ENCODE results near the gene BTBD2.
A peak's percentile ranks its signal among the peaks of the same experiment; 100 is the strongest.

The BTBD2 gene
- 5.4 to 33.3 (median 13.2) reads per million in 17 experiments for total RNA-seq

- peak; percentile 35 to 84 (median 61) for DNase-seq
Observed at GRCh38 chr19:2015608-2015950, at the start of gene BTBD2. TSS of gene BTBD2 (minus strand) at chr19:2015714. CDS start at chr19:2015703, 11 bp downstream.

DNA sequence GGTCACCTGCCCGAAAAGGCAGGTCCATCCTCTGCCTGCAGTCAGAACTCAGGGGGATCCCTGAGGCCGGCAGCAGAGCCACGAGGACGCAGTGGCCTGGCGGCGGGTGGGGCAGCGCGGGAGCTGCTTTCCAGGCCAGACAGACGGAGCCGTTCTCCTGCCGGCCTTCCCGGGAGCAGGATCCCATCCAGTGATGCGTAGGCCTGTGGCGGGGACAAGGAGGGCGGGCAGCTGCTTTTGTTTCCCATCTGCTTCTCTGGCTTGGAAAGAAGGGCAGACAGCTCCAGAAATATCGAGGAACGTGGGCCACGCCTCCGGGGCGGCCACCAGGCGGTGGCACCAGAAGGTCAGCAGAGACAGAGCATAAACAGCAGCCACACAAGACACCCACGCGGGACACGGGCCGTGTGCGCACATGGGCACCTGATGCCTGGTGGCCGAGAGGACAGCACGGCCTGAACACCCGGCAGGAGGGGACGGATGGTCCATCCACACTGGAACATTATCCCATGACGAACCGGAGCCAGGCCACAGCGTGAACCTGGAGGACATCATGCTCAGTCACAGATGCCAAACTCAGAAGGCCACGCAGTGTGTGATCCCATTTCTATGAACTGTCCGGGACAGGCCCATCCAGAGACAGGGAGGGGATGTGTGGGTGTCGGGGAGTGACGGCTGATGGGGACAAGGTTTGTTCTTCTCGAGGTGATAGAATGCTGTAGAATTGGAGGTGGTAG, 49.4 kb upstream of the BTBD2 start:
- no peak for DNase-seq

GRCh38 chr19:2064395-2064787, 48.9 kb upstream of the BTBD2 start:
- DNase-seq: no peak

GRCh38 chr19:2063824-2064223, 48.3 kb upstream of the BTBD2 start:
- no peak for DNase-seq

GRCh38 chr19:2062770-2063169, 47.3 kb upstream of the BTBD2 start:
- no peak for DNase-seq

DNA sequence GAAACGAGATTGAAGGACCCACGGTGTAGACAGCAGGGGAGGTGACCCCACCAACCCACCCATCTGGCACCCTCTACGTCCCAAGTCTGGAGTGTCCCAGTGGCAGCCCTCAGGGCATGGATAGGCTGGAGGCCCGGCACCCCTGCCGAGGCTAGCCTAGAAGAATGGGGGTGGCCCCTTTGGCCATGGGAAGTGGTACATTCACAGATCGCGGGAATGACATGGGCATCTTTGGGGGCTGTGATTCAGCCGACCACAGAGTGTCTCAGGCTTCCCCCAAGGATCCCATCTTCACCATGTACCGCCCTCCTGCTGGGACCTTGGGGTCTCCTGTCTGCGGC, 46.8 kb upstream of the BTBD2 start:
- DNase-seq: no peak

DNA sequence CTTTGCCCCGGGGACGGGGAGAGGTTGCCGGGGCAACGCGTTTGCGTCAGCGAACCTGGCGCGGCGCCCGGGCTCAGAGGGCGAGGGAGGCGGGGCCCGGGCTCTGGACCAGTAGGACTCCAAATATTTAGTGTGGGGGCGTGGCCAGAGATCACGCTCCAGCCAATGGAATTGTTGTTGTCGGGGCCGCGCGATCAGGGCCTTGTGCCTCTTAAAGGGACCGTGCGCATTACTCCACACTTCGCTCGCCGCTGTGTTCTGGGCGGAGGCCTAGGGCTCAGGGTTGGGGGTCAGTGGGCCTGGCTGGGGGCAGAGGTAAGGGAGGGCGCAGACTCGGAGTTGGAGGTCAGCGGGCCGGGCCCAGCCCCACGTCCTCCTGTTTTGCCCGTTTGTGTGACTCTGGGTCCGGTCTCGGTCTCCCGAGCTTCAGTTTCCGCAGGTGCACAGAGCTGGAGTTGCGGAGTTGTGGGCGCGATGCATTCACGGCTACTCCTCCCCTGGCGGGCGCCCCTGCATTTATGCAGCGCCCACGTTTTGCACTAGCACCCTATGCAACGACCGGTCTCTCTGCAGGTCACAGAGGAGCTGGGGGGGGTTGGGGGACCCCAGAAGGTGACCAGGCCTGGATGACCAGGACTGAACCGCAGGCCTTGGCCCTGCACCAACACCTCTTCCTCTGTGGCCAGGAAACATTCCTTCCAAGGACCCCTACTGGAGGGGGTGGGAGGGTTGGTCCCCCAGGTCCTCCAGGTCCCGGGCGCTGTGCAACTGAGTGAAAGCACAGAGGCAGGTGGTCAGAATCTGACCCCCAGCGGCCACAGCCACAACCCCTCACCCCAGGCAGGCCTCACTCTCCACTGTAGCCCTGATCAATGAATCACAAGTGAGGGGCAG, 46.2 kb upstream of the BTBD2 start:
- peak; percentile 99 to 100 (median 100) for DNase-seq

GRCh38 chr19:2060884-2061494, 45.5 kb upstream of the BTBD2 start:
- peak; percentile 77 to 88 (median 82) for DNase-seq

DNA sequence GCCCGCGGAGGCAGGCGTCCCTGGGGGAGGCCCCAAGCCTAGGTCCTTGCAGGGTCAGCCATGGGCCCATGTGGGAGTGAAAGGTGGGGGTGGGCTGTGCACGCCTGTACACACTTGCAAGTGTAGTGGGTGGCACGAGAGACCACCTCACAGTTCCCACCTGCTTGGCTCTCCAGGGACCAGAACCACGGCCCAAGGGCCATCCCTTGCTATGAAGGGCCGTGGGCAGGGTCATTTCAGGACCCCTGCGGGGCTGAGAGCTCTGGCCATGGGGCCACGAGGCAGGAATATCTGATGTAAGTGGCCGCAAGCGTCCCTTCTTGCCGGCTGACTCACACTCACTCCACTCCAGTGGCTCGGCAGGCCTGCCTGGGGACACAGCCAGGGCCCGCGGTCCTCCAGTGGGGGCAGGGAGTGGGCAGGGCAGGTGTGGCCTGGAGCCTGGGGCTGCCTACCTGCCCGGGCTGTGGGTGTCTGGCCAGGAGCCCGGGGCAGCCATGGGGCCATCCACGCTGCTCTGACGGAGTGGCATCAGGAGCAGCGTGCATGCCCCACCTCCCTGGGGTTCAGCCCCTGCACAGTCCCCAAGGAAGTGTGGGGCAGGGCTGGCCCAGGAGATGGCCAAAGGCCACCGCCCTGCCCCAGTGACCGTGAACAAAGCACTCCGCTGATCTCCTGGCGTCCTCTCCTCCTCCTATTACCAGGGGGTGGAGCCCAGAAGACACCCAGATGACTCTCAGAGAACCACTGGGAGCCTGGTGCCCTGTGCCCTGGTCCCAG, 44.1 kb upstream of the BTBD2 start:
- peak; percentile 20 to 54 (median 48) for DNase-seq

GRCh38 chr19:2058570-2059421, 43.3 kb upstream of the BTBD2 start:
- no peak for DNase-seq

GRCh38 chr19:2057484-2058469, 42.3 kb upstream of the BTBD2 start:
- no peak for DNase-seq

- DNase-seq: no peak
Observed at GRCh38 chr19:2056837-2057192, 41.3 kb upstream of the BTBD2 start.

DNA sequence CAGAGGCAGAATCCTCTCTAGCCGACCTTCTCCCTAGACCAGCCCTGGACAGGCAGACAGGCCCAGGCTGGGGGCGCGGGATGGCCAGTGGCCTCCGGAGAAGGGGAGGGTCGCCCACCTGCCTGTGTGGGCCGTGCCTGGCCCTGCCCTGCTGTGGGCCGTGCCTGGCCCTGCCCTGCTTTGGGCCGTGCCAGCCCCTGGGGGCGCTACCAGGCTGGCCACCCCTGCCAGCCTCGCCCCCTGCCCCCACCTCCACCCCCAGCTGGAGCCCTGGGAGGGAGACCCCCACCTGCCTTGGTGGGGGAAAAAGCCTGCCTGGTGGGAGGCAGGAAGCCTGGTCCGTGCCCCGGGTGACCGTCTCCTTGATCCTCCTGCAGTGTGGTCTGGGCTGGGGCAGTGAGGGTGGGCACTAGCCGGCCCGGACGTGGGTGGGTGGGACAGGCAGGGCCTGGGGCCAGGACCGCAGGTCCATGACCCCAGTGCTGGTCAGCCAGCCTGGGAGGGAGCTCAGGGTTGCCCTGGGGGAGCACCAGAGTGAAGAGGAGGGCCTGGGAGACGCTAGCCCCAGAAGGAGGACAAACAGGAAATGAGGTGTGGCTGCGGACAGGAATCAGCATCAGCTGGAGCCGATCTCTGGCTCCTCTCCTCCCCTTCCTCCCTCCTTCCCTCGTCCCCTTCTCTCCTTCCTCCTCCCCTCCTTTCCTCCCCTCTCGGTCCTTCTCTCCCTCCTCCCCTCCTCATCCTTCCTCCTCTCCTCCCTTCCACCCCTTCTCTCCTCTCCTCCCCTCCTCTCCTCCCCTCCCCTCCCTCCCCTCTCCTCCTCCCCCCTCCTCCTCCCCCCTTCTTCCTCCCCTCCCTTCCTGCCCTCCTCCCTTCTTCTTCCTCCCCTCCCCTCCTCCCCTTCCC, 40.7 kb upstream of the BTBD2 start:
- DNase-seq: no peak

DNA sequence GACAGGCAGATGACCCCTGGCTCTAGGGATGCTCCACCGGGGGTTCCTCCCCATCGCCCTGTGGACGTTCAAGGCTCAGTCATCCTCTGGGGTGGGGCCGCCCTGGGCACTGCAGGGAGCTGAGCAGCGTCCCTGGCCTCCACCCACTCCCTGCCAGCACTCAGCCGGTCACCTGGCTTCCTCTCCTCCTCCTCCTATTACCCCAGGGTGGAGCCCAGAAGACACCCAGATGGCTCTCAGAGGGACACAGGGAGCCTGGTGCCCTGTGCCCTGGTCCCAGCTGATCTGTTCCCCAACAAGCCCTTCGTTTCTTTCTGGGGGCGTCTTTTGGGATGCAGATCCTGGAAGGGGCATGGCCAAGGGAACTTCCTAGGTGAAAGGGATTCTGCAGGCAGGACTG, 39.2 kb upstream of the BTBD2 start:
- DNase-seq: no peak

GRCh38 chr19:2053601-2054389, 38.3 kb upstream of the BTBD2 start:
- no peak for DNase-seq

- no peak for DNase-seq
Observed at GRCh38 chr19:2051773-2052704, 36.5 kb upstream of the BTBD2 start.
